IPS DF 4.7 (cell line): ENCODE measurements around the gene COPA.
"Not testable (repeated sequence)": the region's sequence is repeated elsewhere in the genome, so short reads cannot be mapped to it uniquely, and the experiment has no call there.

Source experiments
- DNase-seq: peaks from one replicate; pipeline ENCODE4 v3.0.0-alpha.2; 2013; ENCODE audit warnings: low spot score; ENCODE audit errors: extremely low read depth

Gene COPA

GRCh38 chr1:160342953-160343869, at the start of gene COPA, which contains the start of gene NCSTN:
TSS of gene COPA (minus strand) at chr1:160343250. CDS start at chr1:160343170, 80 bp downstream.
TSS of gene NCSTN (plus strand) at chr1:160343383. CDS start at chr1:160343397, 14 bp downstream.
- peak; percentile 87 for DNase-seq

GRCh38 chr1:160388406-160388805, 45.4 kb upstream of the COPA start:
- DNase-seq, result not testable (repeated sequence)

- not testable (repeated sequence) for DNase-seq
Observed at GRCh38 chr1:160384812-160385211, 41.8 kb upstream of the COPA start.

- DNase-seq, result no peak
Observed at GRCh38 chr1:160377585-160378206, 34.6 kb upstream of the COPA start.

- peak; percentile 81 for DNase-seq
Observed at GRCh38 chr1:160376525-160377131, 33.6 kb upstream of the COPA start.

GRCh38 chr1:160375788-160376524, 32.9 kb upstream of the COPA start:
- DNase-seq, result no peak

- DNase-seq, result no peak
Observed at GRCh38 chr1:160374306-160375110, 31.5 kb upstream of the COPA start.

- no peak for DNase-seq
Observed at GRCh38 chr1:160373696-160374095, 30.6 kb upstream of the COPA start.

GRCh38 chr1:160371756-160372155, 28.7 kb upstream of the COPA start:
- DNase-seq, result no peak

- DNase-seq, result no peak
Observed at GRCh38 chr1:160371346-160371631, 28.2 kb upstream of the COPA start.

- no peak for DNase-seq
Observed at GRCh38 chr1:160370561-160371345, 27.7 kb upstream of the COPA start.

GRCh38 chr1:160369087-160369486, 26.0 kb upstream of the COPA start:
- no peak for DNase-seq

GRCh38 chr1:160367934-160368923, 25.2 kb upstream of the COPA start:
- DNase-seq, result no peak

- no peak for DNase-seq
Observed at GRCh38 chr1:160367516-160367900, 24.5 kb upstream of the COPA start.

- no peak for DNase-seq
Observed at GRCh38 chr1:160366731-160367515, 23.9 kb upstream of the COPA start, which contains the start of gene NHLH1. TSS of gene NHLH1 (plus strand) at chr1:160367071. CDS start at chr1:160370732, 3,661 bp downstream.

GRCh38 chr1:160365325-160365724, 22.3 kb upstream of the COPA start:
- no peak for DNase-seq

- DNase-seq, result no peak
Observed at GRCh38 chr1:160363951-160364735, 21.1 kb upstream of the COPA start.
